ENCODE data around the gene ISM1.

The ISM1 gene

GRCh38 chr20:13221673-13222318 is 722 bp downstream of the ISM1 start:
- intact Hi-C loops (cut with DNase I; ENCODE audit: low total_unique reads) = loop anchor here (10.0 kb wide), 1 partner anchor 107 kb away; no protein-coding TSS in a partner anchor
- TF ChIP-seq CTCF (IDR thresholded peaks at IDR 0.05) = peak; percentile 5 to 11
- Histone ChIP-seq H3K9me3 (peaks cover 0 to 5% (median 0%) of the 10 kb centered on the region in 3 donors), H3K4me3 (peak overlapping the region; percentile 59 to 64), H3K4me1 (peaks cover 0 to 31% (median 23%) of the 10 kb centered on the region in 4 donors), H3K36me3 (no peaks in the 10 kb centered on the region), H3K27me3 (peaks cover 0 to 30% of the 10 kb centered on the region in 2 donors), H3K27ac (peak overlapping the region in 1 of 2 donors; percentile 18)
- DNase-seq = peak; percentile 40 to 72

- H3K4me1 ChIP-seq = peaks cover 0 to 31% (median 23%) of the 10 kb centered on the region in 4 donors
- intact Hi-C loops (cut with DNase I; ENCODE audit: low total_unique reads) = loop anchor here (10.0 kb wide), 1 partner anchor 108 kb away; no protein-coding TSS in a partner anchor
- peaks cover 0 to 5% (median under 1%) of the 10 kb centered on the region in 3 donors for H3K9me3 ChIP-seq
- no peak for DNase-seq
- no peak overlapping the region for H3K27ac ChIP-seq
- no peak for TF ChIP-seq CTCF (IDR thresholded peaks at IDR 0.05)
- H3K4me3 ChIP-seq = peak overlapping the region; percentile 59 to 64
- peaks cover 0 to 30% of the 10 kb centered on the region in 2 donors for H3K27me3 ChIP-seq
- H3K36me3 ChIP-seq = no peaks in the 10 kb centered on the region
Measured at GRCh38 chr20:13222319-13222716, 1.2 kb downstream of the ISM1 start.

- Histone ChIP-seq H3K27me3 (peaks cover 0 to 20% of the 10 kb centered on the region in 2 donors), H3K4me3 (no peak overlapping the region), H3K4me1 (peaks cover 0 to 31% (median 23%) of the 10 kb centered on the region in 4 donors), H3K27ac (no peak overlapping the region), H3K9me3 (peaks cover 0 to 5% (median 4%) of the 10 kb centered on the region in 3 donors), H3K36me3 (no peaks in the 10 kb centered on the region)
- DNase-seq = no peak
- intact Hi-C loops (cut with DNase I; ENCODE audit: low total_unique reads) = loop anchor here (10.0 kb wide), 1 partner anchor 109 kb away; no protein-coding TSS in a partner anchor
- no peak for TF ChIP-seq CTCF (IDR thresholded peaks at IDR 0.05)
Measured at GRCh38 chr20:13223736-13224520, 2.9 kb downstream of the ISM1 start.

GRCh38 chr20:13226367-13226766 is 5.3 kb downstream of the ISM1 start:
- Histone ChIP-seq H3K4me3 (no peak overlapping the region), H3K36me3 (no peaks in the 10 kb centered on the region), H3K9me3 (peaks cover 0 to 5% (median 4%) of the 10 kb centered on the region in 3 donors), H3K27me3 (peaks cover 0 to 3% of the 10 kb centered on the region in 2 donors), H3K4me1 (peaks cover 0 to 13% (median 9%) of the 10 kb centered on the region in 4 donors), H3K27ac (no peak overlapping the region)
- DNase-seq = no peak
- TF ChIP-seq CTCF (IDR thresholded peaks at IDR 0.05) = no peak
- intact Hi-C loops (cut with DNase I; ENCODE audit: low total_unique reads) = loop anchor here (10.0 kb wide), 1 partner anchor 112 kb away; no protein-coding TSS in a partner anchor

GRCh38 chr20:13228771-13229170 is 7.7 kb downstream of the ISM1 start:
- no peaks in the 10 kb centered on the region for H3K4me1 ChIP-seq
- peaks cover 0 to 5% (median 4%) of the 10 kb centered on the region in 3 donors for H3K9me3 ChIP-seq
- no peaks in the 10 kb centered on the region for H3K27me3 ChIP-seq
- DNase-seq = no peak
- intact Hi-C loops (cut with DNase I; ENCODE audit: low total_unique reads) = loop anchor here (10.0 kb wide), 1 partner anchor 114 kb away; no protein-coding TSS in a partner anchor
- H3K4me3 ChIP-seq = no peak overlapping the region
- H3K36me3 ChIP-seq = no peaks in the 10 kb centered on the region
- H3K27ac ChIP-seq = no peak overlapping the region
- TF ChIP-seq CTCF (IDR thresholded peaks at IDR 0.05) = no peak

Data from tibial artery (tissue), 4 donors.